HepG2 (cell line): ENCODE data around the gene ZAR1L. TPM values are rescaled to one million over a fixed set of nuclear protein-coding genes. Genes with fewer than 3 reads are reported as not detected.
A peak's percentile ranks its signal among the peaks of the same experiment; 100 is the strongest.

Experiments
- AKAP8 ChIP-seq: sonication (generic); formaldehyde crosslinking; IDR thresholded peaks from 2 replicates; pipeline ENCODE4 v1.5.1; 2020; ENCODE audit warnings: mild to moderate bottlenecking, missing genetic modification reagents
- CCAR2 ChIP-seq: fragments of 200-400 bp; formaldehyde crosslinking; optimal IDR thresholded peaks from 2 replicates; pipeline ENCODE3; 2018; ENCODE audit warnings: low read depth, mild to moderate bottlenecking, low read length, moderate library complexity
- FOXO1 ChIP-seq: sonication (generic); formaldehyde crosslinking; IDR thresholded peaks from 2 replicates; pipeline ENCODE4 v1.4.0; 2020; ENCODE audit warnings: missing genetic modification reagents
- FOXP1 ChIP-seq, 2 experiments: fragments of 450-650 bp in 1 of 2; IDR thresholded peaks; 2 replicates each; pipeline ENCODE4 v1.6.1; 2017 to 2018; ENCODE audit warnings: antibody characterized with exemption in 1 of 2
- HDAC6 ChIP-seq: fragments of 200-600 bp; sonication (generic); IDR thresholded peaks from 2 replicates; pipeline ENCODE4 v1.7.0; 2017; ENCODE audit warnings: mild to moderate bottlenecking, antibody characterized with exemption, low read length, low read depth
- HOMEZ ChIP-seq: IDR thresholded peaks from 2 replicates; pipeline ENCODE4 v1.6.1; 2016; ENCODE audit warnings: low read depth
- NFKB2 ChIP-seq: sonication (generic); formaldehyde crosslinking; IDR thresholded peaks from 2 replicates; pipeline ENCODE4 v1.4.0; 2020; ENCODE audit warnings: missing genetic modification reagents, borderline replicate concordance
- NR2C2 ChIP-seq: sonication (generic); formaldehyde crosslinking; IDR thresholded peaks from 2 replicates; pipeline ENCODE4 v1.4.0; 2020; ENCODE audit warnings: missing genetic modification reagents, mild to moderate bottlenecking, moderate library complexity, borderline replicate concordance
- ONECUT2 ChIP-seq: sonication (generic); formaldehyde crosslinking; IDR thresholded peaks from 2 replicates; pipeline ENCODE4 v1.4.0; 2020; ENCODE audit warnings: missing genetic modification reagents
- RERE ChIP-seq: IDR thresholded peaks from 2 replicates; pipeline ENCODE4 v1.6.1; 2016; ENCODE audit warnings: low read depth, missing genetic modification reagents, missing compliant biosample characterization
- SNRNP70 ChIP-seq: fragments of 200-400 bp; formaldehyde crosslinking; IDR thresholded peaks from 2 replicates; pipeline ENCODE4 v1.6.1; 2017; ENCODE audit warnings: mild to moderate bottlenecking, low read depth, low read length, moderate library complexity
- SOX6 ChIP-seq, 2 experiments: fragments of 450-650 bp in 1 of 2; sonication (generic) in 1 of 2; formaldehyde crosslinking in 1 of 2; IDR thresholded peaks; 2 replicates each; pipeline versions ENCODE4 v1.4.0 to v1.6.1; 2017 to 2020; ENCODE audit warnings: antibody characterized with exemption in 1 of 2, mild to moderate bottlenecking in 1 of 2, missing genetic modification reagents in 1 of 2
- TAF1 ChIP-seq: sonication (generic); formaldehyde crosslinking; IDR thresholded peaks from 2 replicates; pipeline ENCODE4 v1.4.0; 2020; ENCODE audit warnings: missing genetic modification reagents
- polyA plus RNA-seq, 8 experiments: library from polyadenylated mRNA; depleted of rRNA in 3 of 8; stranded (reverse) in 7 of 8; unstranded in 1 of 8; fragments of >200 nt; fragmentation: Illumina TruSeq in 4 of 8; extraction: Trizol in 4 of 8; gene quantifications; 2 replicates each; pipeline versions ENCODE4 v1.2.1 to v1.2.3, GENCODE V29; 2011 to 2016; ENCODE audit warnings: low read depth in 4 of 8, missing spikeins in 1 of 8, mixed read lengths in 1 of 8; ENCODE audit not compliant: insufficient read depth in 1 of 8
- total RNA-seq, 5 experiments: library from RNA; depleted of rRNA; stranded (reverse); fragments of >200 nt; fragmentation: Illumina TruSeq; extraction: Trizol; gene quantifications; 2 replicates each; pipeline ENCODE4 v1.2.3, GENCODE V29; 2016; ENCODE audit warnings: low read depth in 1 of 5
- TF ChIP-seq, protein P1 (sequence below), 2 experiments: IDR thresholded peaks; 2 replicates each; pipeline ENCODE4 v1.6.1; 2011 to 2012; ENCODE audit warnings: low read length in 2 of 2, borderline replicate concordance in 1 of 2, low read depth in 1 of 2, mild to moderate bottlenecking in 1 of 2, moderate library complexity in 1 of 2
- TF ChIP-seq, protein P2 (sequence below): sonication (generic); formaldehyde crosslinking; conservative IDR thresholded peaks from 2 replicates; pipeline ENCODE4 v1.4.0; 2020; ENCODE audit warnings: missing genetic modification reagents
- TF ChIP-seq, protein P3 (sequence below): sonication (generic); formaldehyde crosslinking; IDR thresholded peaks from 2 replicates; pipeline ENCODE4 v1.4.0; 2020; ENCODE audit warnings: missing genetic modification reagents

The ZAR1L gene
- total and polyA plus RNA-seq, 2 of the 13 experiments (the other 11 are each of a cell fraction or from before 2014, with no cell fraction given) = 0.09 TPM; not detected in 1

- TF ChIP-seq, protein P1, sequence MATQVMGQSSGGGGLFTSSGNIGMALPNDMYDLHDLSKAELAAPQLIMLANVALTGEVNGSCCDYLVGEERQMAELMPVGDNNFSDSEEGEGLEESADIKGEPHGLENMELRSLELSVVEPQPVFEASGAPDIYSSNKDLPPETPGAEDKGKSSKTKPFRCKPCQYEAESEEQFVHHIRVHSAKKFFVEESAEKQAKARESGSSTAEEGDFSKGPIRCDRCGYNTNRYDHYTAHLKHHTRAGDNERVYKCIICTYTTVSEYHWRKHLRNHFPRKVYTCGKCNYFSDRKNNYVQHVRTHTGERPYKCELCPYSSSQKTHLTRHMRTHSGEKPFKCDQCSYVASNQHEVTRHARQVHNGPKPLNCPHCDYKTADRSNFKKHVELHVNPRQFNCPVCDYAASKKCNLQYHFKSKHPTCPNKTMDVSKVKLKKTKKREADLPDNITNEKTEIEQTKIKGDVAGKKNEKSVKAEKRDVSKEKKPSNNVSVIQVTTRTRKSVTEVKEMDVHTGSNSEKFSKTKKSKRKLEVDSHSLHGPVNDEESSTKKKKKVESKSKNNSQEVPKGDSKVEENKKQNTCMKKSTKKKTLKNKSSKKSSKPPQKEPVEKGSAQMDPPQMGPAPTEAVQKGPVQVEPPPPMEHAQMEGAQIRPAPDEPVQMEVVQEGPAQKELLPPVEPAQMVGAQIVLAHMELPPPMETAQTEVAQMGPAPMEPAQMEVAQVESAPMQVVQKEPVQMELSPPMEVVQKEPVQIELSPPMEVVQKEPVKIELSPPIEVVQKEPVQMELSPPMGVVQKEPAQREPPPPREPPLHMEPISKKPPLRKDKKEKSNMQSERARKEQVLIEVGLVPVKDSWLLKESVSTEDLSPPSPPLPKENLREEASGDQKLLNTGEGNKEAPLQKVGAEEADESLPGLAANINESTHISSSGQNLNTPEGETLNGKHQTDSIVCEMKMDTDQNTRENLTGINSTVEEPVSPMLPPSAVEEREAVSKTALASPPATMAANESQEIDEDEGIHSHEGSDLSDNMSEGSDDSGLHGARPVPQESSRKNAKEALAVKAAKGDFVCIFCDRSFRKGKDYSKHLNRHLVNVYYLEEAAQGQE (IDR thresholded peaks at IDR 0.05; ENCODE audit: borderline replicate concordance in 1 of 2, low read depth in 1 of 2, low read length in 2 of 2) = 0 out of 4 replicates have a peak, but pooled peaks of 1 of the 2 experiments have one; percentile 15
- TF ChIP-seq SNRNP70 (no peak), ONECUT2 (CRISPR knock-in tag) (no peak), HDAC6 (no peak), TAF1 (CRISPR knock-in tag) (no peak), HOMEZ (CRISPR knock-in tag) (peak; percentile 82), AKAP8 (CRISPR knock-in tag) (no peak), FOXP1 (IDR thresholded peaks at IDR 0.05) (no peak), FOXP1 (CRISPR knock-in tag; IDR thresholded peaks at IDR 0.05) (peak; percentile 71; the same call in 1 of the 2 replicates), NFKB2 (CRISPR knock-in tag) (no peak), SOX6 (IDR thresholded peaks at IDR 0.05) (no peak), SOX6 (CRISPR knock-in tag; IDR thresholded peaks at IDR 0.05) (peak; percentile 51; the same call in 1 of the 2 replicates), FOXO1 (CRISPR knock-in tag) (peak; percentile 84), NR2C2 (CRISPR knock-in tag) (peak; percentile 40; the same call in 1 of the 2 replicates), CCAR2 (no peak), RERE (CRISPR knock-in tag) (peak; percentile 58; the same call in 1 of the 2 replicates)
- TF ChIP-seq, protein P2, sequence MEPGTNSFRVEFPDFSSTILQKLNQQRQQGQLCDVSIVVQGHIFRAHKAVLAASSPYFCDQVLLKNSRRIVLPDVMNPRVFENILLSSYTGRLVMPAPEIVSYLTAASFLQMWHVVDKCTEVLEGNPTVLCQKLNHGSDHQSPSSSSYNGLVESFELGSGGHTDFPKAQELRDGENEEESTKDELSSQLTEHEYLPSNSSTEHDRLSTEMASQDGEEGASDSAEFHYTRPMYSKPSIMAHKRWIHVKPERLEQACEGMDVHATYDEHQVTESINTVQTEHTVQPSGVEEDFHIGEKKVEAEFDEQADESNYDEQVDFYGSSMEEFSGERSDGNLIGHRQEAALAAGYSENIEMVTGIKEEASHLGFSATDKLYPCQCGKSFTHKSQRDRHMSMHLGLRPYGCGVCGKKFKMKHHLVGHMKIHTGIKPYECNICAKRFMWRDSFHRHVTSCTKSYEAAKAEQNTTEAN (CRISPR knock-in tag) = peak; percentile 32; the same call in 1 of the 2 replicates
- TF ChIP-seq, protein P3, sequence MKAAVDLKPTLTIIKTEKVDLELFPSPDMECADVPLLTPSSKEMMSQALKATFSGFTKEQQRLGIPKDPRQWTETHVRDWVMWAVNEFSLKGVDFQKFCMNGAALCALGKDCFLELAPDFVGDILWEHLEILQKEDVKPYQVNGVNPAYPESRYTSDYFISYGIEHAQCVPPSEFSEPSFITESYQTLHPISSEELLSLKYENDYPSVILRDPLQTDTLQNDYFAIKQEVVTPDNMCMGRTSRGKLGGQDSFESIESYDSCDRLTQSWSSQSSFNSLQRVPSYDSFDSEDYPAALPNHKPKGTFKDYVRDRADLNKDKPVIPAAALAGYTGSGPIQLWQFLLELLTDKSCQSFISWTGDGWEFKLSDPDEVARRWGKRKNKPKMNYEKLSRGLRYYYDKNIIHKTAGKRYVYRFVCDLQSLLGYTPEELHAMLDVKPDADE (CRISPR knock-in tag) = no peak
These were observed 59.4 kb downstream of the ZAR1L start (continued) for GRCh38 chr13:32255724-32256109.
